Activated CD4-positive, alpha-beta T cell treated with anti-CD3 and anti-CD28 coated beads, Interleukin-2, amount 10 ng/mL, durations not matched to agents 24 days and 14 days (primary cell): ENCODE results near the gene TUBB4B. TPM values are rescaled to one million over a fixed set of nuclear protein-coding genes. Genes with fewer than 3 reads are reported as not detected.
A peak's percentile ranks its signal among the peaks of the same experiment; 100 is the strongest.
"Not testable (repeated sequence)": the region's sequence is repeated elsewhere in the genome, so short reads cannot be mapped to it uniquely, and the experiment has no call there.

Experiments used
- DNase-seq: peaks from one replicate; pipeline ENCODE4 v3.0.0; 2022
- H3K27ac Mint-ChIP-seq: one replicate; pipeline ENCODE4 v1.8.0; 2022; ENCODE audit warnings: mild to moderate bottlenecking, mixed read lengths
- H3K27me3 Mint-ChIP-seq: one replicate; pipeline ENCODE4 v1.8.0; 2022; ENCODE audit warnings: mixed read lengths
- H3K36me3 Mint-ChIP-seq: one replicate; pipeline ENCODE4 v1.8.0; 2022; ENCODE audit warnings: low read depth, mild to moderate bottlenecking, mixed read lengths
- H3K4me1 Mint-ChIP-seq: one replicate; pipeline ENCODE4 v1.8.0; 2021; ENCODE audit warnings: mixed read lengths
- H3K4me3 Mint-ChIP-seq: one replicate; pipeline ENCODE4 v1.8.0; 2022; ENCODE audit warnings: mild to moderate bottlenecking, moderate library complexity, mixed read lengths
- H3K9me3 Mint-ChIP-seq: one replicate; pipeline ENCODE4 v1.8.0; 2021; ENCODE audit warnings: mixed read lengths
- intact Hi-C: fragments of 100-400 bp; cut with micrococcal nuclease; formaldehyde crosslinking; loops from one replicate; pipeline ENCODE4 v1.15.1; 2023
- total RNA-seq: library from RNA; stranded (reverse); gene quantifications from 2 replicates; pipeline ENCODE4 v1.2.3, GENCODE V29; 2022

The TUBB4B gene
- total RNA-seq, 1 donor from 2014 or later, result 299 TPM

DNA sequence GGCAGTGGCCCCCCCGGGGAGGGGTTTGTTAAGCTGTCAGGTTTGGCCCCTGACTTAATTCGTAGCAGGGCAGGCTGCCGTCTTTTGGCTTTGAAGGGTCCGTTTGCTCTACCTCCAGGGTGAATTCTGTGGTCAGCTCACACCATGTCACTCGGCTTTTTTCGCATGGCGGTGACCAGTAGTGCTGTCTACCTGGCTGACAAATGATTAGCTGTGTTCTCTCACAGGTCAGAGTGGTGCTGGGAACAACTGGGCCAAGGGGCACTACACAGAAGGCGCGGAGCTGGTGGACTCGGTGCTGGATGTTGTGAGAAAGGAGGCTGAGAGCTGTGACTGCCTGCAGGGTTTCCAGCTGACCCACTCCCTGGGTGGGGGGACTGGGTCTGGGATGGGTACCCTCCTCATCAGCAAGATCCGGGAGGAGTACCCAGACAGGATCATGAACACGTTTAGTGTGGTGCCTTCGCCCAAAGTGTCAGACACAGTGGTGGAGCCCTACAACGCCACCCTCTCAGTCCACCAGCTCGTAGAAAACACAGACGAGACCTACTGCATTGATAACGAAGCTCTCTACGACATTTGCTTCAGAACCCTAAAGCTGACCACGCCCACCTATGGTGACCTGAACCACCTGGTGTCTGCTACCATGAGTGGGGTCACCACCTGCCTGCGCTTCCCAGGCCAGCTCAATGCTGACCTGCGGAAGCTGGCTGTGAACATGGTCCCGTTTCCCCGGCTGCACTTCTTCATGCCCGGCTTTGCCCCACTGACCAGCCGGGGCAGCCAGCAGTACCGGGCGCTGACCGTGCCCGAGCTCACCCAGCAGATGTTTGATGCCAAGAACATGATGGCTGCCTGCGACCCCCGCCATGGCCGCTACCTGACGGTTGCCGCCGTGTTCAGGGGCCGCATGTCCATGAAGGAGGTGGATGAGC is 1.4 kb downstream of the TUBB4B start:
- peak; percentile 78 for DNase-seq
- H3K4me1 Mint-ChIP-seq, result peaks cover 19% of the 10 kb centered on the region
- H3K27ac Mint-ChIP-seq, result peak overlapping the region; percentile 83
- H3K9me3 Mint-ChIP-seq, result no peaks in the 10 kb centered on the region
- peaks cover 28% of the 10 kb centered on the region for H3K36me3 Mint-ChIP-seq
- peaks cover 2% of the 10 kb centered on the region for H3K27me3 Mint-ChIP-seq
- peak overlapping the region; percentile 86 for H3K4me3 Mint-ChIP-seq
- intact Hi-C loops, result loop anchor here (5.0 kb wide), 1 partner anchor 40 kb away; the partner anchor contains the start of gene TPRN

GRCh38 chr9:137243266-137243625 is 2.2 kb downstream of the TUBB4B start:
- H3K9me3 Mint-ChIP-seq, H3K27me3 Mint-ChIP-seq, DNase-seq: not testable (repeated sequence)
- Mint-ChIP-seq H3K27ac (peak overlapping the region; percentile 76), H3K4me1 (peaks cover 17% of the 10 kb centered on the region), H3K36me3 (peaks cover 28% of the 10 kb centered on the region), H3K4me3 (peak overlapping the region; percentile 86)
- intact Hi-C loops, result loop anchor here (5.0 kb wide), 1 partner anchor 41 kb away; the partner anchor contains the start of gene TPRN

DNA sequence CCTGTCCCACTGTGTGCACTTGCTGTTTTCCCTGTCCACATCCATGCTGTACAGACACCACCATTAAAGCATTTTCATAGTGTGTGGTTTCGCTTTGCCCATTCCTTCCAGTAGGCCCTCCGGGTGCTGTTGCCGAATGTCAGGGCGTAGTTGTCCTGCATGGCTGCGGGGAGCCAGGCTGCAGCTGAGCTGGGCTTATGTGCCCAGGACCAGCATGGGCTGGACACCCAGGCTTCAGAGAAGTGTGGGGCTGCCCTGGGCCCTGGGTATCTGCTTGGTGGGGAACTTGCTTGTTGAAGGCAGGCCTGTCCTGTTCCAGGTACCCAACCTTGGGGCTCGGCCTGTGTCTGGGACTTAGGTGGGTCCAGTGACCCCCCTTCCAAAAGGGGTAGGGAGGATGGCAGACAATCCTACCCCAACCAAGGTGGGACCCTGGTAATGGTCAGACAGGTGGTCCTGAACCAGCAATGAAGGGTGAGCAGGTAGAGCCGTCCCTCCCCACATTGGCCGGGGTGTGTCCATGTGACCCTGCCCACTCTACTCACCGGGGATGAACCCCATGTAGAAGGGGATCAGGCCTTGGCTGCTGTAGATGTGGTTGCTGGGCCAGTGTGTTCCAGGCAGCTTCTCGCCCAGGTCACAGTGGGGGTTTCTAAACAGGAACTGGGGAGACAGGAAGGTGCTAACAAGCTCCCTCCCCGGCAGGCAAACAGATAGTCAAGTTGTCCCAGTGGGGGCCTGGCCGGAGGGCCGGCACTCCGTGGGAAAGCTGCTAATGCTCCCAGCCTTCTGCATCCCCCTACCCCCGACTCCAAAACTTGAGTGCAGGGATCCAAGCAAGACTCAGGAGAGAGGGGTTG is 2.8 kb downstream of the TUBB4B start:
- intact Hi-C loops, result loop anchor here (5.0 kb wide), 1 partner anchor 42 kb away; the partner anchor contains the start of gene TPRN
- H3K27me3 Mint-ChIP-seq, result peaks cover 2% of the 10 kb centered on the region
- no peaks in the 10 kb centered on the region for H3K9me3 Mint-ChIP-seq
- DNase-seq, result peak; percentile 73
- peaks cover 28% of the 10 kb centered on the region for H3K36me3 Mint-ChIP-seq
- peaks cover 15% of the 10 kb centered on the region for H3K4me1 Mint-ChIP-seq
- peak overlapping the region; percentile 11 for H3K27ac Mint-ChIP-seq
- no peak overlapping the region for H3K4me3 Mint-ChIP-seq

DNA sequence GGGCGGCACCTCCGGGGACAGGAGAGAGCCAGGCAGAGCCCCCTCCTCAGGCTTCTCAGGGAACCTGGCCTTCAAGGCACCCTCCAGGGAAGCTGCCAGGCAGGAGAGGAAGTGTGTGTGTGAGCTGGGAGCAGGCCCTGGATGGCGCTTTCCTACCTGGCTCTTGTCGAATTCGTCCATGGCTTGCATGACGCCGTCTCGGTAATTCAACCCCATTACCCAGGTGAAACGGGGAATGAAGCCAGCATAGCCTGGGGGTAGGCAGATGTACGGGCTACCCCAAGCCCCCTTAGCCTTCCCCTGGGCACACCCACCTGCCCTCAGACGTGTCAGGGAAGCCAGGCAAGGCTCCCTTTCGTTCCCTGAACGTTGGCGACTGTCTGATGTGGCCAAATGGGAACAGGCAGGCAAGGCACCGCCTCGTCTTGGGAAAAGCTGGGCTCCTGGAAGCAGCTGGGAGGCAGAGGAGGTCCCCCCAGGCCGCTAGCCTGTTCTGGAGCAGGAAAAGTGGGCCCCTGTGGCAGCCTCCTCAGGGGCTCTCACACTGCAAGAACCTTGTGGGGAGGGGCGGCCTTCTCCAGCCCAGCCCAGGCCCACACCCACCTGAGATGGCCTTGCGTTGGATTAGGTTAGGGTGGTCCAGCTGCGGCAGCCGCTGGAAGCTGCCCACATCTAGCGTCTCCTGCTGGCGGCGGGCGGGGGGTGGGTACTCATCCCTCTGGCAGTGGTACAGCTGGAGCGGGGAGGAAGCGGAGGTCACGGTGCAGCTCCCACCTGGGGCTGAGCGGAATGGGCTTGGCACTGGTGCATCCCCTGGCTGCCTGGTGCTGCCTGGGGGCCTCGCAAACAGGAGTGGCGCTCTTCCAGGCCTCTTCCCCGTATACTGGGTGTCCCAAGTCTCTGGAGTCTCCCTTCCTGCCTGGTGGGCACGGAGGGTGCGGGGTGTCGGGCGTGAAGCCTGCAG is 3.7 kb downstream of the TUBB4B start:
- peak; percentile 69 for DNase-seq
- no peak overlapping the region for H3K27ac Mint-ChIP-seq

GRCh38 chr9:137245450-137246421 is 4.6 kb downstream of the TUBB4B start:
- Mint-ChIP-seq H3K36me3 (peaks cover 26% of the 10 kb centered on the region), H3K4me1 (peaks cover 12% of the 10 kb centered on the region), H3K27me3 (peaks cover 2% of the 10 kb centered on the region), H3K27ac (no peak overlapping the region), H3K4me3 (no peak overlapping the region), H3K9me3 (no peaks in the 10 kb centered on the region)
- intact Hi-C loops, result no loop called here
- DNase-seq, result peak; percentile 64

More for the DNA sequence above, 3.7 kb downstream of the TUBB4B start:
- Mint-ChIP-seq H3K9me3 (no peaks in the 10 kb centered on the region), H3K4me3 (no peak overlapping the region), H3K4me1 (peaks cover 12% of the 10 kb centered on the region), H3K36me3 (peaks cover 26% of the 10 kb centered on the region), H3K27me3 (peaks cover 2% of the 10 kb centered on the region)
- intact Hi-C loops, result loop anchor here (5.0 kb wide), 1 partner anchor 42 kb away; the partner anchor contains the start of gene TPRN

- DNase-seq, result peak; percentile 61
- Mint-ChIP-seq H3K27me3 (no peaks in the 10 kb centered on the region), H3K36me3 (peaks cover 15% of the 10 kb centered on the region), H3K4me1 (peaks cover 9% of the 10 kb centered on the region), H3K4me3 (no peak overlapping the region), H3K9me3 (no peaks in the 10 kb centered on the region), H3K27ac (no peak overlapping the region)
- intact Hi-C loops, result no loop called here
Observed at GRCh38 chr9:137247135-137247915, 6.2 kb downstream of the TUBB4B start.

GRCh38 chr9:137247916-137248175 is 6.8 kb downstream of the TUBB4B start:
- Mint-ChIP-seq H3K27me3 (no peaks in the 10 kb centered on the region), H3K4me3 (no peak overlapping the region)
- intact Hi-C loops, result no loop called here

DNA sequence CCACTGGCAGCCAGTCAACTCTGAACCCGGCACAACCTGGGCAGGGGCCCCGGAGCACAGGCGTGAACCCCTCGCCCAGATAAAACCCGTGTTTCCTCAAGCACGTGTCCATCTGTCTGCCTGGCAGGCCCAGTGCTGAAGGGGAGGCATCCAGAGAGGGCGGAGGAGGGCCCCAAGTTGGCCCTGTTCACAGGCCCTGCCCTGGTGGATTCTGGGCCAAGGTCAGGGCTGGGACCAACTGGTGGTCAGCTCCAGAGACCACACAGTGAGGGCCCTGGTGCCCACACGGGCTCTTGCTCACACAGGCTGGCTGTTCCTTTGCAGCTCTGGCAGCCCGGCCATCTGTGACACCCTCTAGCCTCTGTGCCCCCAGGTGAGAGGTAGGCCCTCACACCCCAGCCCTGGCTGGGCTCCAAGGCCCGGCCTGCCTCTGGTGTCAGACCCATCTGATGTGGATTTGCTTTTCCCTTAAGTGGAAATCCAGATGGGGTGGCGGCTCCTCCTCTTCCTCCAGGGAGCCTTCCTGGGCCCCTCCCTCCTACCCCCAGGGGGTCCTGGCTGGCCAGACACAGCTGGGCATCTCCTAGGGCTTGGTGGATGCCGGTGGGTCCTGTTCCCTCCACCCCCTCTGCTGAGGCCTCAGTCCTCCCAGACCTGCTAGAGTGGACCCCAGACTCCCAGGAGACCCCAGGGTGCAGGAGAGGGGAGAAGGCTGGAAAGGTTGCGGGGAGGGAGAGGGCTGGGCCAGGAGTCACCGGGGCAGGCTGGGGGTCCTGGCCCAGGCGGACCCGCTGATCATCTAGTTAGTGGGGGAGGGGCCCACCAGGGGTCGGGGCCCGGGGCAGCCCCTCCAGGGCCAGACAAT is 9.5 kb downstream of the TUBB4B start:
- intact Hi-C loops, result no loop called here
- no peak for DNase-seq
- Mint-ChIP-seq H3K4me1 (peaks cover 5% of the 10 kb centered on the region), H3K27me3 (peaks cover 1% of the 10 kb centered on the region), H3K27ac (no peak overlapping the region), H3K9me3 (no peaks in the 10 kb centered on the region), H3K4me3 (no peak overlapping the region), H3K36me3 (peaks cover 3% of the 10 kb centered on the region)

More at GRCh38 chr9:137247916-137248175, 6.8 kb downstream of the TUBB4B start:
- Mint-ChIP-seq H3K36me3 (peaks cover 10% of the 10 kb centered on the region), H3K27ac (no peak overlapping the region), H3K9me3 (no peaks in the 10 kb centered on the region), H3K4me1 (peaks cover 4% of the 10 kb centered on the region)
- DNase-seq, result no peak

DNA sequence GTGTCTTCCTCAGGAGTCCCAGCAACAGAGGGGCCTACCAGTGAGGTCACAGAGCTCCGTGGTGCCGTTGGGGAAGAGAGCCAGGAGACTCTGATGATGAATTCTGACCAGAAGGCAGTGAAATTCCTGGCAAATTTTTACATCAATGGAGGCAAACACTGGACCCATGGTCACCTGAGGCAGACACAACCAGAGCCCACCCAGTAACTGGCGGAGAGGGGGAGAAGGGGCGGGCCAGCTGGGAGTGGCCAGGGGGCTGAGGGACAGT is 10.0 kb downstream of the TUBB4B start, which contains the start of gene STPG3:
TSS of gene STPG3 (plus strand) at position 93 of the 268 bp plus-strand sequence. CDS start at position 94, 1 bp downstream.
- DNase-seq, result no peak
- H3K4me3 Mint-ChIP-seq, result no peak within 1 kb of the TSS
- H3K9me3 Mint-ChIP-seq, result no peaks in the 10 kb centered on the region
- intact Hi-C loops, result no loop called here
- H3K27ac Mint-ChIP-seq, result no peak within 1 kb of the TSS
- peaks cover 1% of the 10 kb centered on the region for H3K27me3 Mint-ChIP-seq
- H3K36me3 Mint-ChIP-seq, result peaks cover 3% of the 10 kb centered on the region
- H3K4me1 Mint-ChIP-seq, result peaks cover 6% of the 10 kb centered on the region

- Mint-ChIP-seq H3K36me3 (peaks cover 3% of the 10 kb centered on the region), H3K4me1 (peaks cover 10% of the 10 kb centered on the region), H3K27me3 (peaks cover 1% of the 10 kb centered on the region), H3K9me3 (no peaks in the 10 kb centered on the region), H3K27ac (no peak overlapping the region), H3K4me3 (no peak overlapping the region)
- intact Hi-C loops, result no loop called here
- DNase-seq, result no peak
Observed at GRCh38 chr9:137251490-137252268, 10.6 kb downstream of the TUBB4B start.
